Measurements from ENCODE around the gene DEDD2.

DEDD2 gene

DNA sequence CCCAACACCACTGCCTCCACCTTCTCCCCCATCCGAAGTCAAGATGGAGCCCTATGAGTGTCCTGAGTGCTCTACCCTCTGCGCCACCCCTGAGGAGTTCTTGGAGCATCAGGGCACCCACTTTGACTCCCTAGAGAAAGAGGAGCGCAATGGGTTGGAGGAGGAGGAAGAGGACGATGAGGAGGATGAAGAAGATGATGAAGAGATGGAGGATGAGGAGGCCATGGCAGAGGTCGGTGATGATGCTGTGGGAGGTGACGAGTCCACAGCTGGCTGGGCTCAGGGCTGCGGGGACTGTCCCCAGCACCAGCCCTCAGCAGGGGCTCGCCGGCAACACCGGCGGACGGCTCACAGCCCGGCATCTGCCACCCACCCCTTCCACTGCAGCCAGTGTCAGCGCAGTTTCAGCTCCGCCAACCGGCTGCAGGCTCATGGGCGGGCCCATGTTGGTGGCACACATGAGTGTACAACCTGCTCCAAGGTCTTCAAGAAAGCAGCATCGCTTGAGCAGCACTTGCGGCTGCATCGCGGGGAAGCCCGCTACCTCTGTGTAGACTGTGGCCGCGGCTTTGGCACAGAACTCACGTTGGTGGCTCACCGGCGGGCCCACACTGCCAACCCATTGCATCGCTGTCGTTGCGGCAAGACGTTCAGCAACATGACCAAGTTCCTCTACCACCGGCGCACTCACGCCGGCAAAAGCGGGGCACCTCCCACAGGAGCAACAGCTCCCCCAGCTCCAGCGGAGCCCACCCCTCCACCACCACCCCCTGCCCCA, 7.7 kb upstream of the DEDD2 start:
- H3K27ac ChIP-seq (ENCODE audit: low read depth, low read length): no peak overlapping the region
- no peak overlapping the region for H2BK120ac ChIP-seq (ENCODE audit: low read depth, low read length)

DNA sequence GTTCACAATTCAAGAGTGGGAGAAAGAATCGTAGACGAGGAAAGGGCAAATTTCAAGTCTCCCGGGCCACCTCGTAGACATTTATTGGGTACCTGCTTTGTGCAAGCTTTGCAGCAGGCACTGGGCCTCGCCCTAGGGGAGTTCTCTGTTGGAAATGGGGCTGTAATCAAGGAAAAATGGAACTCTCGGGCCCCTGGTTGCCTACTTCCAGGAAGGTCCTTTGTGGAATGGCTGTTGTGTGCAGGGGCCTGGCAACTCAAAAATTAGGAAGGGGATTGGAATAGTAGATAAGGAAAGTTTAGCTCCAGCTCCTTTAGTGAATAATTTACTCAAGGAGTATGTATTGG, 3.2 kb upstream of the DEDD2 start:
- no CpG with 5 or more reads among the region's 6 CpGs for WGBS (ENCODE audit: extremely low coverage, insufficient coverage, low lambda C conversion rate)
- H2BK120ac ChIP-seq (ENCODE audit: low read depth, low read length): no peak overlapping the region

More for the DNA sequence above, 7.7 kb upstream of the DEDD2 start:
- H2AK5ac ChIP-seq (ENCODE audit: low read length): no peak overlapping the region
- no peaks in the 10 kb centered on the region for H3K4me1 ChIP-seq (ENCODE audit: control insufficient read depth, low read depth, low read length)
- no peak overlapping the region for H2BK15ac ChIP-seq (replicated peaks; ENCODE audit: low read depth)
- H3K36me3 ChIP-seq (ENCODE audit: control insufficient read depth, insufficient read depth, low read length): peaks cover 23% of the 10 kb centered on the region
- H3K4me2 ChIP-seq (ENCODE audit: low read length): no peak overlapping the region
- no peak overlapping the region for H3K9ac ChIP-seq (ENCODE audit: low read length)
- H2BK5ac ChIP-seq (ENCODE audit: low read length): no peak overlapping the region
- no peak overlapping the region for H3K18ac ChIP-seq (ENCODE audit: low read length)
- DNase-seq: no peak
- no peak overlapping the region for H4K8ac ChIP-seq (ENCODE audit: low read depth, low read length)
- H3K4ac ChIP-seq (ENCODE audit: low read depth, low read length): no peak overlapping the region
- no peak overlapping the region for H3K4me3 ChIP-seq (ENCODE audit: low read length)
- H3K23ac ChIP-seq (ENCODE audit: low read length): no peak overlapping the region
- WGBS (ENCODE audit: extremely low coverage, insufficient coverage, low lambda C conversion rate): 100% methylated on average over 2 of the region's 37 CpGs
- H4K5ac ChIP-seq (ENCODE audit: low read length): no peak overlapping the region
- no peak overlapping the region for H3K56ac ChIP-seq (ENCODE audit: low read length)
- H3K79me1 ChIP-seq (ENCODE audit: low read length): peaks cover 17% of the 10 kb centered on the region
- H3K79me2 ChIP-seq (ENCODE audit: control insufficient read depth, insufficient read depth, low read length): peaks cover 14% of the 10 kb centered on the region
- H3K27me3 ChIP-seq (ENCODE audit: insufficient read depth, low read length, poor library complexity): no peaks in the 10 kb centered on the region

DNA sequence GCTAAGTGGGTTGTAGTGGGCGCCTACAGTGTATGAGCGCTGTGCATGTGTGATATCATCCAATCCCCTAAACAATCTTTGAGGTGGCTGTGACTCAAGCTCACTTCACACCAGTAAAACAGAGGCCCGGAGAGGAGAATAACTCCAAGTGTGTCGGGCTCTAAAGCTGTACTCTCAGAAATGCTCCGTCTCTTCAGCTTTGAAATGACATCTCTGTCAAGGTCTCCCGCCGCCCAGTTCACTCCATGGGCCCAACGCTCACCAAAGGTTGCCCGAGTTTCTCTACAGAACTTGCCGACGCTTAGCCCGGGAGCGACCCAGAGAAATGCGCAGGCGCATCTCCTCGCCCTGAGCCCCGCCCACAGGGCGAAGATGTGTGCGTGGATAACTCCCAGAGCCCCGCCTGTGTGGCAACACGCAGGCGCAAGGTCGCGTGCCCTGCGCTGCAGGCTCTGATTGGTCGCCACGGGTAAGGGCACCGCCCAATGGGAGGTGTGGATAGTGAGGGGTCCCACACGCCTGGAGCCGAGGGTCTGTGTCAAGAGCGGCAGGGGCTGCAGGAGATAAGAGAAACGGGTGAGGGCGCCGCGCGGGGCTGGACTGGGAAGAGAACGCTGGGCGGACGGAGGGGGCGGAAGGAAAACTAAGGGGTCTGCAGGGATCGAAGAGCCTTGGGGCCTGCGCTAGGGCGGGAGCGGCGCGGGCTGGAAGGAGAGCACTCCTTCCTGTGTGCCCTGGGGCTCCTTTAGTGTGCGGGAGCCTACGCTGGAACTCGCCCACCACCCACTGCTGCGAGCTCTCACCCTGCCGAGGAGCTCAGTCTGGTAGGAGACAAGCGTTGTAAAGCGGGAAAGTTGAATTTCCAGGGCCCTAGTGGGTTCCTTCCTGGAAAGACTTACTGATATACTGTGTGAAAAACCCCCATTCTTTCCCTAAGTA, 2.6 kb upstream of the DEDD2 start, which contains the start of gene ZNF526:
Gene ZNF526, plus strand, starts transcription at position 501 of the 939 bp plus-strand sequence. CDS start 4,092 bp downstream, outside the sequence.
- H2BK15ac ChIP-seq (replicated peaks; ENCODE audit: low read depth): no peak within 1 kb of the TSS
- H3K79me1 ChIP-seq (ENCODE audit: low read length): peaks cover 26% of the 10 kb centered on the region
- H3K27me3 ChIP-seq (ENCODE audit: insufficient read depth, low read length, poor library complexity): no peaks in the 10 kb centered on the region
- peak within 1 kb of the TSS; percentile 72 for H3K4ac ChIP-seq (ENCODE audit: low read depth, low read length)
- H4K8ac ChIP-seq (ENCODE audit: low read depth, low read length): no peak within 1 kb of the TSS
- H2AK5ac ChIP-seq (ENCODE audit: low read length): peak within 1 kb of the TSS; percentile 92
- peak within 1 kb of the TSS; percentile 33 for H4K5ac ChIP-seq (ENCODE audit: low read length)
- WGBS (ENCODE audit: extremely low coverage, insufficient coverage, low lambda C conversion rate): no CpG with 5 or more reads among the region's 53 CpGs
- peak within 1 kb of the TSS; percentile 95 for H3K56ac ChIP-seq (ENCODE audit: low read length)
- H2BK120ac ChIP-seq (ENCODE audit: low read depth, low read length): no peak within 1 kb of the TSS
- peak within 1 kb of the TSS; percentile 79 for H3K27ac ChIP-seq (ENCODE audit: low read depth, low read length)
- no peak within 1 kb of the TSS for H3K23ac ChIP-seq (ENCODE audit: low read length)
- peak; percentile 99 for DNase-seq
- peak within 1 kb of the TSS; percentile 51 for H2BK5ac ChIP-seq (ENCODE audit: low read length)
- H3K18ac ChIP-seq (ENCODE audit: low read length): no peak within 1 kb of the TSS
- H3K4me2 ChIP-seq (ENCODE audit: low read length): peak within 1 kb of the TSS; percentile 67
- peak within 1 kb of the TSS; percentile 97 for H3K9ac ChIP-seq (ENCODE audit: low read length)
- H3K36me3 ChIP-seq (ENCODE audit: control insufficient read depth, insufficient read depth, low read length): peaks cover 9% of the 10 kb centered on the region
- H3K4me3 ChIP-seq (ENCODE audit: low read length): peak within 1 kb of the TSS; percentile 90
- H3K79me2 ChIP-seq (ENCODE audit: control insufficient read depth, insufficient read depth, low read length): peaks cover 29% of the 10 kb centered on the region
- peaks cover 2% of the 10 kb centered on the region for H3K4me1 ChIP-seq (ENCODE audit: control insufficient read depth, low read depth, low read length)

More for the DNA sequence above, 3.2 kb upstream of the DEDD2 start:
- Histone ChIP-seq H3K4me2 (ENCODE audit: low read length) (peak overlapping the region; percentile 56), H3K27ac (ENCODE audit: low read depth, low read length) (peak overlapping the region; percentile 79), H3K4ac (ENCODE audit: low read depth, low read length) (no peak overlapping the region), H3K4me1 (ENCODE audit: control insufficient read depth, low read depth, low read length) (peaks cover 2% of the 10 kb centered on the region), H4K8ac (ENCODE audit: low read depth, low read length) (no peak overlapping the region), H2BK15ac (replicated peaks; ENCODE audit: low read depth) (no peak overlapping the region), H3K9ac (ENCODE audit: low read length) (peak overlapping the region; percentile 97), H3K27me3 (ENCODE audit: insufficient read depth, low read length, poor library complexity) (no peaks in the 10 kb centered on the region), H3K56ac (ENCODE audit: low read length) (peak overlapping the region; percentile 95), H3K18ac (ENCODE audit: low read length) (no peak overlapping the region), H2AK5ac (ENCODE audit: low read length) (no peak overlapping the region), H3K79me1 (ENCODE audit: low read length) (peaks cover 20% of the 10 kb centered on the region), H3K4me3 (ENCODE audit: low read length) (peak overlapping the region; percentile 90), H2BK5ac (ENCODE audit: low read length) (no peak overlapping the region), H4K5ac (ENCODE audit: low read length) (no peak overlapping the region), H3K36me3 (ENCODE audit: control insufficient read depth, insufficient read depth, low read length) (peaks cover 11% of the 10 kb centered on the region), H3K23ac (ENCODE audit: low read length) (no peak overlapping the region), H3K79me2 (ENCODE audit: control insufficient read depth, insufficient read depth, low read length) (peaks cover 23% of the 10 kb centered on the region)
- DNase-seq: no peak

DNA sequence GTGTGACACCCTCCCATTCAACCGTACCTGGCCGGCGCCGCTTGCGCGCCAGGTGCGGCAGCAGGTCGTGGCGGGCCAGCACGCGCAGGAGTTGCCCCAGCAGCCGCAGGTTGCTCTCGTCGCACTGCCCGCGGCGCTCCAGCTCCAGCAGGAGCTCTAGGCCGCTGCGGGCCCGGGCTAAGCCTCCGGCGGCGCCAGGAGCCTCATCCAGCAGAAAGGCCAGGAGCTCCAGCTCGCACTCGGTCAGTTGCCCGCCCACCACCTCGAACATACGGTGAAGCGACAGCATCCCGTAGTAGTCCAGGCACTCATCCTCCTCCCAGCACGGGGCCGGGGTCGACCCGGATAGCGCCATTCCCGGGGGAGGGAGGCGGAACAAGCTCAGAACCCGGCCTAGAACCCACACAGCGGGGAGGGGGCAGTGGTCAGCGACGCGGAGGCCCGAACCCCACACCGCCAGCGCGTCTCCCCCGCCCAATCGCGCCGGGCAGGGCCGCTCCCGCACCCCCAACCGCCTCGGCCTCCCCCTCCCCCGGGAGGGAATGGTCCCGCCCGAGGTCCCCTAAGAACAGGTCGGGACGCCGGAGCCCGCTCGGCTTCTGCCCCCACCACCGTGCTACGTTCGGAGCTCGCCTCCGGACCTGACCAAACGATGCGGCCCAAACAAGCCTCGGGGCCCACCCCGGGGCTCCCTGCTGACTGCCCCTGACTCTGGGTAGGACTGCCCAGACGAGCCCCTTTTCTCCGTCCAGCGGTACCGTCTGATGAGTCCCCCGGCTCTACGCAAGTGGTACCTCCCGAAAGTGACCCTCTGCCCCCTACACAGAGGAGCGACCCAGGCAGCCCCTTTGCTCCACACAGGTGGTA, 591 bp downstream of the DEDD2 start:
- Histone ChIP-seq H3K4ac (ENCODE audit: low read depth, low read length) (peak overlapping the region; percentile 63), H3K4me3 (ENCODE audit: low read length) (peak overlapping the region; percentile 94), H3K18ac (ENCODE audit: low read length) (peak overlapping the region; percentile 16), H4K5ac (ENCODE audit: low read length) (no peak overlapping the region), H3K79me2 (ENCODE audit: control insufficient read depth, insufficient read depth, low read length) (peaks cover 37% of the 10 kb centered on the region), H3K27ac (ENCODE audit: low read depth, low read length) (peak overlapping the region; percentile 83), H3K9ac (ENCODE audit: low read length) (peak overlapping the region; percentile 90), H3K23ac (ENCODE audit: low read length) (no peak overlapping the region), H3K56ac (ENCODE audit: low read length) (peak overlapping the region; percentile 94), H2AK5ac (ENCODE audit: low read length) (no peak overlapping the region), H3K79me1 (ENCODE audit: low read length) (peaks cover 24% of the 10 kb centered on the region), H3K4me2 (ENCODE audit: low read length) (peak overlapping the region; percentile 77), H3K27me3 (ENCODE audit: insufficient read depth, low read length, poor library complexity) (no peaks in the 10 kb centered on the region), H2BK5ac (ENCODE audit: low read length) (no peak overlapping the region), H2BK120ac (ENCODE audit: low read depth, low read length) (no peak overlapping the region), H2BK15ac (replicated peaks; ENCODE audit: low read depth) (no peak overlapping the region), H3K4me1 (ENCODE audit: control insufficient read depth, low read depth, low read length) (peaks cover 2% of the 10 kb centered on the region), H3K36me3 (ENCODE audit: control insufficient read depth, insufficient read depth, low read length) (no peaks in the 10 kb centered on the region), H4K8ac (ENCODE audit: low read depth, low read length) (no peak overlapping the region)
- peak; percentile 89 for DNase-seq
- no CpG with 5 or more reads among the region's 79 CpGs for WGBS (ENCODE audit: extremely low coverage, insufficient coverage, low lambda C conversion rate)

DNA sequence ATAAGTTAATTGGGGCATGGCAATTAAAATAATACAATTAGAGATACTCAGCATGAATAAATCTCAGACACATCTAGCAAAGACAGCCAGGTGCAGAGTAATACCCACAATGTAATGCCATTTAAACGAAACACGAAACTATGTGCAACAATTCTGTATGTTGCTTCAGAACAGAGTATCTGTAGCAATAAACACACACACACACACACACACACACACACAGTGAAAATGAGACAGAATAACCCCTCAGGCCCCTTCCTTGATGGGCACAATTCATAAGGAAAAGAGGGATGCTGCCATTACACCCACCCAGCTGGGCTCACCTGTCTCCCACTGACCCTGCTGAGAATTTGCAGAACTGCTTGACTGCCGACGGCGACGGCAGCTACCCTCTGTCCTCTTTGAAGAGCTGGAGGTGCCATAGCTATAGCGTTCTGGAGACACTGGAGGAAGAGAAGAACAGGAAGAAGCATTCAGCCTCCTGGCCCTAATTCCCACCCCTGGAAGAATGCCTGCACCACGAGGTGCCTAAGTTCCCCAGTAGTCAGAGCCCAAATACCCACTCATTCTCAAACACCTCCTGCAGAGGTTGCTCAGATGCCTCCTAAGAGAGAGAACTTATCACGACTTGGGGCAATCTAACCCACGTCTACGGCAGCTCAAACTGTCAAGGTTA, 2.5 kb downstream of the DEDD2 start:
- no peak overlapping the region for H2BK5ac ChIP-seq (ENCODE audit: low read length)
- H4K8ac ChIP-seq (ENCODE audit: low read depth, low read length): no peak overlapping the region
- DNase-seq: no peak
- H3K79me1 ChIP-seq (ENCODE audit: low read length): peaks cover 19% of the 10 kb centered on the region
- H2AK5ac ChIP-seq (ENCODE audit: low read length): no peak overlapping the region
- H3K23ac ChIP-seq (ENCODE audit: low read length): peak overlapping the region; percentile 45
- H3K27me3 ChIP-seq (ENCODE audit: insufficient read depth, low read length, poor library complexity): no peaks in the 10 kb centered on the region
- no CpG with 5 or more reads among the region's 11 CpGs for WGBS (ENCODE audit: extremely low coverage, insufficient coverage, low lambda C conversion rate)
- no peak overlapping the region for H4K5ac ChIP-seq (ENCODE audit: low read length)
- no peak overlapping the region for H3K4ac ChIP-seq (ENCODE audit: low read depth, low read length)
- no peak overlapping the region for H3K9ac ChIP-seq (ENCODE audit: low read length)
- H3K4me2 ChIP-seq (ENCODE audit: low read length): no peak overlapping the region
- H3K56ac ChIP-seq (ENCODE audit: low read length): no peak overlapping the region
- peaks cover 26% of the 10 kb centered on the region for H3K79me2 ChIP-seq (ENCODE audit: control insufficient read depth, insufficient read depth, low read length)
- no peak overlapping the region for H3K18ac ChIP-seq (ENCODE audit: low read length)
- no peak overlapping the region for H2BK120ac ChIP-seq (ENCODE audit: low read depth, low read length)
- no peak overlapping the region for H3K27ac ChIP-seq (ENCODE audit: low read depth, low read length)
- H2BK15ac ChIP-seq (replicated peaks; ENCODE audit: low read depth): no peak overlapping the region
- no peak overlapping the region for H3K4me3 ChIP-seq (ENCODE audit: low read length)
- no peaks in the 10 kb centered on the region for H3K36me3 ChIP-seq (ENCODE audit: control insufficient read depth, insufficient read depth, low read length)
- H3K4me1 ChIP-seq (ENCODE audit: control insufficient read depth, low read depth, low read length): peaks cover 2% of the 10 kb centered on the region

Data from mesendoderm (in vitro differentiated cells).